ENCODE data around the gene SPATA19.

SPATA19 gene

GRCh38 chr11:133844217-133844616 is 1.1 kb downstream of the SPATA19 start:
- no peak for TF ChIP-seq CTCF (IDR thresholded peaks at IDR 0.05; ENCODE audit: borderline replicate concordance, insufficient read depth, low read depth, low read length)
- no peak overlapping the region for H3K4me3 ChIP-seq (ENCODE audit: low read depth, low read length)

GRCh38 chr11:133843454-133843987 is 1.8 kb downstream of the SPATA19 start:
- H3K4me3 ChIP-seq (ENCODE audit: low read depth, low read length): no peak overlapping the region
- TF ChIP-seq CTCF (IDR thresholded peaks at IDR 0.05; ENCODE audit: borderline replicate concordance, insufficient read depth, low read depth, low read length): no peak

GRCh38 chr11:133842730-133843129 is 2.6 kb downstream of the SPATA19 start:
- no peak overlapping the region for H3K4me3 ChIP-seq (ENCODE audit: low read depth, low read length)
- no peak for TF ChIP-seq CTCF (IDR thresholded peaks at IDR 0.05; ENCODE audit: borderline replicate concordance, insufficient read depth, low read depth, low read length)

- no peak for TF ChIP-seq CTCF (IDR thresholded peaks at IDR 0.05; ENCODE audit: borderline replicate concordance, insufficient read depth, low read depth, low read length)
- no peak overlapping the region for H3K4me3 ChIP-seq (ENCODE audit: low read depth, low read length)
Observed at GRCh38 chr11:133842053-133842452, 3.3 kb downstream of the SPATA19 start.

- no peak overlapping the region for H3K4me3 ChIP-seq (ENCODE audit: low read depth, low read length)
- TF ChIP-seq CTCF (IDR thresholded peaks at IDR 0.05; ENCODE audit: borderline replicate concordance, insufficient read depth, low read depth, low read length): no peak
Observed at GRCh38 chr11:133841279-133842043, 3.9 kb downstream of the SPATA19 start.

GRCh38 chr11:133840479-133840941 is 4.8 kb downstream of the SPATA19 start:
- H3K4me3 ChIP-seq (ENCODE audit: low read depth, low read length): no peak overlapping the region
- no peak for TF ChIP-seq CTCF (IDR thresholded peaks at IDR 0.05; ENCODE audit: borderline replicate concordance, insufficient read depth, low read depth, low read length)
